ENCODE results near the gene CORO7.

The CORO7 gene

DNA sequence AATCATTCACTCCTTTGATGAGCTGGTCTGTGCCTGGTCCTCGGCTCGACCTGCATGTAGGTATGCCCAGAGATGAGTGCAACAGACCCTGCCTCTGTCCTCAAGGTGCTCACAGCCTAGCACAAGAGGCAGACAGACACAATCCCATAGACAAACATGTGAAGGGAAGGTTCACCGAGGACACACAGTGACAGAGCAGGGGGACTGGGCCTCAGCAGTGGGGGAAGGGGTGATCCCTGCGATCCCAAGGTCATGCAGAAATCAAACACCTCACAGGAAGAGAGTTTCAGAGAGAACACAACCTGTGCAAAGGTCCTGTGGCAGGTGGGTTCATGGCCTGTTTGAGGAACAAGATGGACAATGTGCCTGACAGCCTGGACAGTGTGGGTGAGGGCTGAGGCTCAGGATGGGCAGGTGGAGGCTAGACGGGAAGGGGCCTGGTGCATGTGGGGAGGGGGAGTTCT is 49.0 kb downstream of the CORO7 start:
- H3K4me3 Mint-ChIP-seq = no peak overlapping the region
- no peak for DNase-seq
- H3K27me3 Mint-ChIP-seq = no peaks in the 10 kb centered on the region
- peaks cover 31% of the 10 kb centered on the region for H3K36me3 Mint-ChIP-seq (ENCODE audit: low read depth)
- H3K4me1 Mint-ChIP-seq (ENCODE audit: low read depth) = peaks cover 5% of the 10 kb centered on the region
- peak overlapping the region; percentile 67 for H3K27ac Mint-ChIP-seq
- no peaks in the 10 kb centered on the region for H3K9me3 Mint-ChIP-seq

DNA sequence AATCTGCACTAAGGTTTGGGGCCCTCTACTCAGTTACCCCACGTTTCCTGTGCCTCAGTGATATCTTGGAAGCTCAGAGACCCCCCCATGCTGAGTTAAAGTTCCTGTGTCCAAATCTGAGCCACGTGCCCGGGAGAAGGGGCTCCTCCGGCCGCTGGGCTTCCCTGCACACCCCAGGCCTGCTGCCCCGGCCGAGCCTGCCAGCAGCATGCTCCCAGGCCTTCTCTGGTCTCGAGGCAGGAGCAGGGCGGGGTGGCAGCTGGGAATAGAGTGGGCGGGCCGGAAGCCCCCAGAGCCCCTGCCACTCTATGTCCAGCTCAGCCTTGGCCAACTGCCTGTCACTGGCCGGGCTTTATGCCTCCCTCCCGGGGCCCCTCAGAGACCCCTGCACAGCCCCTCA is 50.4 kb downstream of the CORO7 start:
- Mint-ChIP-seq H3K36me3 (ENCODE audit: low read depth) (peaks cover 42% of the 10 kb centered on the region), H3K27ac (no peak overlapping the region), H3K4me1 (ENCODE audit: low read depth) (peaks cover 2% of the 10 kb centered on the region), H3K4me3 (no peak overlapping the region), H3K9me3 (no peaks in the 10 kb centered on the region), H3K27me3 (no peaks in the 10 kb centered on the region)
- no peak for DNase-seq

DNA sequence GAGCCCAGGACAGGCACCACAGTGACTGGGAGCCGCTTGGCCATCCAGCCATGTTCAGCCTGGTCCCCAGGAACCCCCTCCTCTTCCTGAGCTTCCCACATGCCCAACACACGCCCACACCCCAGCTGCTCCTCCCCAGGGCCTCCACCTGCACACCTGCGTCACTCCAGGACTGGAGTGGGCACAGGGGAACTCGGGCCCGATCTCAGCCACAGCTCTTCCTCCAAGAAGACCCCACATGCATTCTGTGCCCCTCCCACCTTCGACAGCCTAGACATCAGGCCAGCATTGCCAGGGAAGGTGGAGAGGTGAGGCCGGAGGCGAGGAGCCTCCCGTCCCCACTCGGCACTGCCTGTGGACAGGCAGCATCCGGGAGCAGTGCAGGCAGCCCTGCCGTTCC is 50.8 kb downstream of the CORO7 start:
- no peak overlapping the region for H3K4me3 Mint-ChIP-seq
- peaks cover 46% of the 10 kb centered on the region for H3K36me3 Mint-ChIP-seq (ENCODE audit: low read depth)
- H3K27me3 Mint-ChIP-seq = no peaks in the 10 kb centered on the region
- peaks cover 2% of the 10 kb centered on the region for H3K4me1 Mint-ChIP-seq (ENCODE audit: low read depth)
- no peak for DNase-seq
- no peaks in the 10 kb centered on the region for H3K9me3 Mint-ChIP-seq
- no peak overlapping the region for H3K27ac Mint-ChIP-seq

DNA sequence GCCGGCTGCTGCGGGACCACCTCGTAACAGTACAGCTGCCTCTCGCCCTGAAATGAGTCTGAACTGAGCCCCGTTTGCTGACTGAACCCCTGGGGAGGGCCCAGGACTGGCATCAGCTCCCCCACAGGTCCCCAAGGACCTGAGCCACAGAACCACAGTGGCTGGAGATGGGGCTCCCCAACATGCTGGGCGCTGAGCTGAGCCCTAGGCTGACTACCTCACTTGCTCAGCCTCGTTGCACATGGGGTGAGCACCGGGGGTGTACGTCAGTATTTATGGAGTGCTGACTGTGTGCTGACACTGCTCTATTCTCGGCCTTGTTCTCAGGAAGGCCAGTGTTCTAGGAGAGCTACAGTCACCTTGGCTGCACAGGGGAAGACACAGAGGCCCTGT is 51.4 kb downstream of the CORO7 start:
- Mint-ChIP-seq H3K4me1 (ENCODE audit: low read depth) (peaks cover 2% of the 10 kb centered on the region), H3K27ac (no peak overlapping the region), H3K4me3 (no peak overlapping the region), H3K36me3 (ENCODE audit: low read depth) (peaks cover 51% of the 10 kb centered on the region), H3K9me3 (no peaks in the 10 kb centered on the region), H3K27me3 (no peaks in the 10 kb centered on the region)
- no peak for DNase-seq

DNA sequence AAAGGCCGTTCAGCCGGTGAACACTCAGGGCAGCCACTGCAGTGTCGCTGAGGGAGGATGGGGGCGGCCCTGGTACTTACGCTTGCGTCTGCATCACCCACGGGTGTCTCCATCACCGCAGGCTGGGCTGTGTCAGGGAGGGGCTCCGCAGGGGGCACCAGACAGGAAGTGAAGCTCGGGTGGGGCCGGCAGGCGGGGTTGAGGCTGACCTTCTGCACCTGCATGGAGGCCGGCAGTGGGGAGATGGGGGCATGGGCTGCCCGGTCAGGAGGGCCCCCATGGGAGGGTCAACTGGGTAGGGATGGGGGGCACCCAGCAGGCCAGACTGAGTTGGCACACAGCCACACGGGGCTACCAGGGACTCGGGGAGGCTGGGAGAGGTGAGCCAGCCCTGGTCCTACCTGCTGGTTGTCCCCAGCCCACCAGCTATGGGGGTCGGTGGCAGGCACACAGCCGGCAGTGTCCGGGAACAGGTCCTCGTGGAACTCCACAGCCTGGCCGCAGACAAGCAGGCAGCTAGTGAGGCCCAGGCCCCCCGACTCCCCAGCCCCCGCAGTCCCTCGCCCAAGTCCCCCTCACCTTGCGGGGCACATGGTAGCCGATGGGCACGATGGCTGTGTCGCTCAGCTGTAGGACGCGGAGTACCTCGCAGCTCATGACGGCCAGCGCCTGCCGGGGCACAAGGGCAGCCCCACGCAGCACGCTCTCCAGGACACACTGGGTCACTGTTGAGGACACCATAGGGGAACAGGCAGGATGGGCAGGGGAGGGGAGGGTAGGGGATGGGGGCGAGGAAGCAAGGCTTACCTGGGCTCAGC is 52.0 kb downstream of the CORO7 start:
- Mint-ChIP-seq H3K9me3 (no peaks in the 10 kb centered on the region), H3K36me3 (ENCODE audit: low read depth) (peaks cover 52% of the 10 kb centered on the region), H3K4me1 (ENCODE audit: low read depth) (peaks cover 2% of the 10 kb centered on the region), H3K27me3 (no peaks in the 10 kb centered on the region), H3K27ac (peak overlapping the region; percentile 33), H3K4me3 (no peak overlapping the region)
- no peak for DNase-seq

DNA sequence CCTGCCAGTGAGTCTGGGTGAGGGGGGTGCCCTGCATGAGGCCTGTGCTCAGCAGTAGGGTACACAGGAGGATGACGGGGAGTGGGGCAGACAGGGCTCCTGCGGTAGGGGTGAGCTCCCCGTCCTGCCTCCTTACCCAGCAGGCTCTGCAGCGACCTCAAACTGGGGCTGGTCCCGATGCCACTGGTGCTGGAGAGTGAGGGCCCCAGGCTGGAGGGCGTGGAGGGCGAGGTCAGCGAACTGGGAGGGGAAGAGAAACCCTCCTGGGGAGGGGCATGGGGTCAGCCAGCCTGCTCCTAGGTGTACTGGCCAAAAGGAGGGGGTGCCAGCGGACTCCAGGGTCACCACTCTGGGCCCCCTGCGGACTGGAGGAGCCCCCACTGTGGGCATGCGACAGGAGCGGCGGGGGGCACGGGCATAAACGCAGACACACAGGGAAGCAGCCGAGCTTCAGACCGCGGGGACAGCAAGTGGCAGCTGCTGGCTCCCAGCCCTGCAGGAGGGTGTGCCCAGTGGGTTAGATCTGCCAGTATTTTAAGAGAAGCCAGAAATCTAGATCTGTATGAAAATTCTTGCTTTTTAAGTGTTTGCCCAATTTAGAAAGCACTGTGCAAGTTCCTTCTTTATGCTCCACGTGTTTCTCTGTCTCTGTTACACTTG is 53.8 kb downstream of the CORO7 start:
- peak overlapping the region; percentile 28 for H3K27ac Mint-ChIP-seq
- no peaks in the 10 kb centered on the region for H3K9me3 Mint-ChIP-seq
- no peak for DNase-seq
- H3K36me3 Mint-ChIP-seq (ENCODE audit: low read depth) = peaks cover 66% of the 10 kb centered on the region
- H3K4me1 Mint-ChIP-seq (ENCODE audit: low read depth) = peaks cover 1% of the 10 kb centered on the region
- no peak overlapping the region for H3K4me3 Mint-ChIP-seq
- H3K27me3 Mint-ChIP-seq = no peaks in the 10 kb centered on the region

- Mint-ChIP-seq H3K36me3 (ENCODE audit: low read depth) (peaks cover 66% of the 10 kb centered on the region), H3K4me1 (ENCODE audit: low read depth) (no peaks in the 10 kb centered on the region), H3K9me3 (no peaks in the 10 kb centered on the region), H3K27me3 (no peaks in the 10 kb centered on the region), H3K27ac (no peak overlapping the region), H3K4me3 (no peak overlapping the region)
- no peak for DNase-seq
Observed at GRCh38 chr16:4361944-4362311, 54.5 kb downstream of the CORO7 start.

- Mint-ChIP-seq H3K4me1 (ENCODE audit: low read depth) (no peaks in the 10 kb centered on the region), H3K27ac (no peak overlapping the region), H3K4me3 (no peak overlapping the region), H3K36me3 (ENCODE audit: low read depth) (peaks cover 65% of the 10 kb centered on the region), H3K9me3 (no peaks in the 10 kb centered on the region), H3K27me3 (no peaks in the 10 kb centered on the region)
- DNase-seq = no peak
Observed at GRCh38 chr16:4361033-4361943, 55.1 kb downstream of the CORO7 start.

DNA sequence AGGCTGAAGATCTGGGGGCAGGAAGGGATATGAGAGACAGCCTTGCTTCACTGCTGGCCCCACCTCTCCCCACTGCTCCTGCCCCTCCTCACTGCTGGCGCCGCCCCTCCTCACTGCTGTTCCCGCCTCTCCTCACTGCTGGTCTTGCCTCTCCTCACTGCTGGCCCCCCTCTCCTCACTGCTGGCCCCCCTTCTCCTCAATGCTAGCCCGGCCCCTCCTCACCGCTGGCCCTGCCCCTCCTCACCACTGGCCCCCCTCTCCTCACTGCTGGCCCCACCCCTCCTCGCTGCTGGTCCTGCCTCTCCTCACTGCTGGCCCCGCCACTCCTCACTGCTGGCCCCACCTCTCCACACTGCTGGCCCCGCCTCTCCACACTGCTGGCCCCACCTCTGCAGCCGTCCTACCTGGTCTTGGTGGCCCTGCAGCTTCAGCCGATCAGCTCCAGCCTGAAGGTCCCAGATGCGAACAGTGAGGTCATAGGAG is 55.8 kb downstream of the CORO7 start:
- Mint-ChIP-seq H3K36me3 (ENCODE audit: low read depth) (peaks cover 63% of the 10 kb centered on the region), H3K27ac (no peak overlapping the region)

DNA sequence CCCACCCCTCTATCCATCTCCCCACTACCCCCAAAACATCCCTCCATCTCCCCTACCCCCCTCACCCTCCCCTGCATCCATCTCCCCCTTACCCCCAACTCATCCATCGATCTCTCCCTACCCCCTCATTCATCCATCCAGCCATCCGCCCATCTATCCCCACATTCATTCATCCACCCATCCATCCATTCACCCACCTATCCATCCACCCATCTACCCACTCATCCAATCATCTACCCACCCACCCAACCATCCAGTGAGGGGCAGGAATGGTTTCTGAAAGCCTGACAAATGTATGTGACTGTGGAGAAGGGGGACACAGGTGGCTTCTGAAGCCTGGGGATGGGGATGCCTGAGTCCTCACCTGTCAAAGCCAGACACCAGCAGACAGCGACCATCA is 56.5 kb downstream of the CORO7 start:
- Mint-ChIP-seq H3K9me3 (no peaks in the 10 kb centered on the region), H3K36me3 (ENCODE audit: low read depth) (peaks cover 63% of the 10 kb centered on the region), H3K4me3 (no peak overlapping the region), H3K27me3 (no peaks in the 10 kb centered on the region), H3K4me1 (ENCODE audit: low read depth) (no peaks in the 10 kb centered on the region), H3K27ac (no peak overlapping the region)
- DNase-seq = no peak

More for the DNA sequence above, 55.8 kb downstream of the CORO7 start:
- DNase-seq = no peak
- no peak overlapping the region for H3K4me3 Mint-ChIP-seq
- H3K4me1 Mint-ChIP-seq (ENCODE audit: low read depth) = no peaks in the 10 kb centered on the region
- no peaks in the 10 kb centered on the region for H3K9me3 Mint-ChIP-seq
- no peaks in the 10 kb centered on the region for H3K27me3 Mint-ChIP-seq

GRCh38 chr16:4358831-4359561 is 57.4 kb downstream of the CORO7 start:
- Mint-ChIP-seq H3K4me3 (no peak overlapping the region), H3K27me3 (no peaks in the 10 kb centered on the region), H3K36me3 (ENCODE audit: low read depth) (peaks cover 67% of the 10 kb centered on the region), H3K4me1 (ENCODE audit: low read depth) (no peaks in the 10 kb centered on the region), H3K27ac (peak overlapping the region; percentile 64), H3K9me3 (no peaks in the 10 kb centered on the region)
- DNase-seq = peak; percentile 84

GRCh38 chr16:4358236-4358635 is 58.2 kb downstream of the CORO7 start:
- H3K27ac Mint-ChIP-seq = no peak overlapping the region
- H3K9me3 Mint-ChIP-seq = no peaks in the 10 kb centered on the region
- H3K4me1 Mint-ChIP-seq (ENCODE audit: low read depth) = no peaks in the 10 kb centered on the region
- peaks cover 66% of the 10 kb centered on the region for H3K36me3 Mint-ChIP-seq (ENCODE audit: low read depth)
- H3K27me3 Mint-ChIP-seq = no peaks in the 10 kb centered on the region
- DNase-seq = no peak
- H3K4me3 Mint-ChIP-seq = no peak overlapping the region

DNA sequence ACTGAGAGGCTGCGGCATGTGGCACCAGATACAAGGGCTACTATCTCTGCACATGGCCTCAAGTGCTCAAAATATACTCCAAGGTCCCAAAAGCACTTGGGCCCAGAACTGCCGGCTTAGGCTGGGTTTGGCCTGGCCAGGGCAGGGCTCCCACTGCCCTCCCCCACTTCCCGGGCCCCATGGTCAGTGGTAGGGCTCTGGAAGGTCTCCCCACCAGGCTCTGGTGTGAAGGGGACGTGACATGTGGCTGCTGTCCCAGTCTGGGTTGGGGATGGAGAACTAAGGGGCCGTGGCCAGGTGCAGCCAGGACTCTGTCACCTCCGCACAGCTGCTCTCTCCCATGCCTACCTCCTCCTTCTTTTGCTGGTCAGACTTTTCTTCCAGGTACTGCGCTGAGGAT is 59.6 kb downstream of the CORO7 start:
- Mint-ChIP-seq H3K36me3 (ENCODE audit: low read depth) (peaks cover 55% of the 10 kb centered on the region), H3K4me3 (no peak overlapping the region), H3K27ac (no peak overlapping the region)

More for the DNA sequence above, 59.6 kb downstream of the CORO7 start:
- Mint-ChIP-seq H3K4me1 (ENCODE audit: low read depth) (peaks cover 2% of the 10 kb centered on the region), H3K27me3 (no peaks in the 10 kb centered on the region), H3K9me3 (no peaks in the 10 kb centered on the region)
- DNase-seq = no peak
